Measurements from ENCODE around the gene IFNA4. TPM values are rescaled to one million over a fixed set of nuclear protein-coding genes. Genes with fewer than 3 reads are reported as not detected.
A peak's percentile ranks its signal among the peaks of the same experiment; 100 is the strongest.
"Not testable (repeated sequence)": the region's sequence is repeated elsewhere in the genome, so short reads cannot be mapped to it uniquely, and the experiment has no call there.

The IFNA4 gene
- total RNA-seq, 3 donors from 2014 or later = not detected

DNA sequence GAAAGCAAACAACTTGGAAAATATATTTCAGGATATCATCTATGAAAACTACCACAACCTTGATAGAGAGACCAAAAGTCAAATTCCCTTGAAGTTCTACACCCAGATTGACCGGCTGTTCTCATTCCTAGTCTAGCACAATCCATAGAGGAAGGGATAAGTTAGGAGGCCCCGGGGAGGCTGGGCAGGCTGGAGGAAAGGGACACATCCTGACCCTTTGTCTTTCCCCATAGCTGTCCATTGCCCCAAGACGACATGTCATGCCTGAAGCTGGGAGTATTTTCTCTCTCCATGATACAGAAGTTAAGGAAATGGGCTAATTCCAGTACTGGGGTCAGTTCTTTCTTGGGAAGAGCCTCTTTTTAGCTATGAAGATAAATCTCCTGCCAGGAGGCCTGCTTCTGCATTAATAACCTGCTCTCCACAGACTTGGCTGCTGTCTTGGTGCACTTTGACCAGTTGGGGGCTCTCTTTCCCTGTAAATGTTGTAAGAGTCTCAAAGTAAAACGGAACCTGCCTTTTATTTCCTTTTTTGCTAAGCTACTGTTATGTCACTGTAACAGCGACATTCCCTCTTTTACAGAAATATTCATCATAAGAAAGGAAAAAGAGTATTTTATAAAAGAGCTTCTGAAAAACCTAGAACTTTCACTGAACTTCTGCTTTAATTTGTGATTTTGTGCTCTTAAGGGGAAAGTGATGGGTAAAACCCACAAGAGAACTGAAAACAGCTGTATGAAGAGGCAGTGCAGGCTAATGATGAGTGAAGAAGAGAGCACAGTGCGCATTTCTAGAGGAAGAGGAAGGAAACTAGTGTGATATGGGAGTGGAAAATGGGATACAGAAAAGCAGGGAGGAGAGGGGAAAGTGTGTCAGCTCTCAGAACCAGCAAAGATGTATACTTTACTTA is 7.7 kb upstream of the IFNA4 start:
- not testable (repeated sequence) for H3K27me3 Mint-ChIP-seq (ENCODE audit: low read depth); H3K9me3 Mint-ChIP-seq; H3K36me3 Mint-ChIP-seq (ENCODE audit: insufficient read depth); H3K4me1 Mint-ChIP-seq (ENCODE audit: low read depth)
- peak overlapping the region; percentile 3 for H3K4me3 Mint-ChIP-seq
- DNase-seq = peak; percentile 10
- peak; percentile 84 to 88 for ATAC-seq

DNA sequence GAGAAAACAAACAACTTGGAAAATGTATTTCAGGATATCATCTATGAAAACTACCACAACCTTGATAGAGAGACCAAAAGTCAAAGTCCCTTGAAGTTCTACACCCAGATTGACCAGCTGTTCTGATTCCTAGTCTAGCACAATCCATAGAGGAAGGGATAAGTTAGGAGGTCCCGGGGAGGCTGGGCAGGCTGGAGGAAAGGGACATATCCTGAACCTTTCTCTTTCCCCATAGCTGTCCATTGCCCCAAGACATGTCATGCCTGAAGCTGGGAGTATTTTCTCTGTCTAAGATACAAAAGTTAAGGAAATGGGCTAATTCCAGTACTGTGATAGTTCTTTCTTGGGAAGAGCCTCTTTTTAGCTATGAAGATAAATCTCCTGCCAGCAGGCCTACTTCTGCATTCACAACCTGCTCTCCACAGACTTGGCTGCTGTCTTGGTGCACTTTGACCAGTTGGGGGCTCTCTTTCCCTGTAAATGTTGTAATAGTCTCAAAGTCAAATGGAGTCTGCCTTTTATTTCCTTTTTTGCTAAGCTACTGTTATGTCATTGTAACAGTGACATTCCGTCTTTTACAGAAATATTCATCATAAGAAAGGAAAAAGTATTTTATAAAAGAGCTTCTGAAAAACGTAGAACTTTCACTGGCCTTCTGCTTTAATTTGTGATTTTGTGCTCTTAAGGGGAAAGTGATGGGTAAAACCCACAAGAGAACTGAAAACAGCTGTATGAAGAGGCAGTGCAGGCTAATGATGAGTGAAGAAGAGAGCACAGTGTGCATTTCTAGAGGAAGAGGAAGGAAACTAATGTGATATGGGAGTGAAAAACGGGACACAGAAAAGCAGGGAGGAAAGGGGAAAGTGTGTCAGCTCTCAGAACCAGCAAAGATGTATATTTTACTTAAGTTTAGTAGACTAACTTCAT is 4.3 kb downstream of the IFNA4 start:
- not testable (repeated sequence) for H3K9me3 Mint-ChIP-seq; H3K4me1 Mint-ChIP-seq (ENCODE audit: low read depth); H3K36me3 Mint-ChIP-seq (ENCODE audit: insufficient read depth); H3K4me3 Mint-ChIP-seq; H3K27me3 Mint-ChIP-seq (ENCODE audit: low read depth); DNase-seq
- peak; percentile 66 to 75 for ATAC-seq

- peaks cover 4% of the 10 kb centered on the region for H3K27me3 Mint-ChIP-seq (ENCODE audit: low read depth)
These were observed 12.7 kb downstream of the IFNA4 start for GRCh38 chr9:21174671-21175070.

DNA sequence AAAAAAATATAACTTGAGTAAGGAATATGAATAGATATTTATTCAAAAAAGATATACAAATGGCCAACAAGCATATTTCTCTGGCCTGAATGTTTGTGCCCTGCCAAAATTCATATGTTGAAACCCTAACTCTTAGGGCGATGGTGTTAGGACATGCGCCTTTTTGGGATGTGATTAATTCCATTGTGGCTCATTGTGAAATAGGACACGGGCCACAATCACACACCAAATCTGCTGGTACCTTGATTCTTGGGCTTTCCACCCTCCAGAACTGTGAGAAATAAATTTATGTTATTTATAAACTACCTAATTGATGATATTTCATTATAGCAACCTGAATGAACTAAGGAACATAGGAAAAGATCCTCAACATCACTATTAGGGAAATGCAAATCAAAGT is 15.2 kb downstream of the IFNA4 start:
- ATAC-seq (no peak), DNase-seq (no peak)
- Mint-ChIP-seq H3K4me3 (no peak overlapping the region), H3K36me3 (ENCODE audit: insufficient read depth) (no peaks in the 10 kb centered on the region), H3K9me3 (no peaks in the 10 kb centered on the region), H3K4me1 (ENCODE audit: low read depth) (no peaks in the 10 kb centered on the region), H3K27me3 (ENCODE audit: low read depth) (peaks cover 5% of the 10 kb centered on the region)

More at GRCh38 chr9:21174671-21175070, 12.7 kb downstream of the IFNA4 start:
- no peaks in the 10 kb centered on the region for H3K4me1 Mint-ChIP-seq (ENCODE audit: low read depth)
- DNase-seq (no peak), ATAC-seq (no peak)
- H3K4me3 Mint-ChIP-seq = no peak overlapping the region
- no peaks in the 10 kb centered on the region for H3K9me3 Mint-ChIP-seq
- no peaks in the 10 kb centered on the region for H3K36me3 Mint-ChIP-seq (ENCODE audit: insufficient read depth)

DNA sequence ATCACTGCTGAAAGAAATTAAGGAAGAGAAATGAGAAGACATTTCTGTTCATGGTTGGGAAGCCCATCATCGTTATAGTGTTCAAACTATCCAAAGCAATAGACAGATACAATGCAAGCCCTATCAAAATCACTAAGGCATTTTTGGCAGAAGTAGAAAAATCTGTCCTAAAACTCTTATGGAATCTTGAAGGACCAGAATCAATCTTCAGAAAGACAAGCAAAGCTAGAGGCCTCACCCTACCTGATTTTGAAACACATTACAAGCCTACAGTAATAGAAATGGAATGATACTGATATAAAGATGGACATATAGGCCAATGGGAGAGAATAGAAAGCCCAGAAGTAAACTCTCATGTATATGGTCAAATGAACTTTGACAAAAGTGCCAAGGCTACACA is 16.0 kb downstream of the IFNA4 start:
- no peaks in the 10 kb centered on the region for H3K36me3 Mint-ChIP-seq (ENCODE audit: insufficient read depth)
- no peaks in the 10 kb centered on the region for H3K9me3 Mint-ChIP-seq
- no peak for DNase-seq
- H3K4me1 Mint-ChIP-seq (ENCODE audit: low read depth) = no peaks in the 10 kb centered on the region
- no peak overlapping the region for H3K4me3 Mint-ChIP-seq
- no peak for ATAC-seq
- H3K27me3 Mint-ChIP-seq (ENCODE audit: low read depth) = peaks cover 2% of the 10 kb centered on the region

- H3K36me3 Mint-ChIP-seq (ENCODE audit: insufficient read depth); DNase-seq: not testable (repeated sequence)
These were observed 20.8 kb downstream of the IFNA4 start, which contains the start of gene IFNA21 for GRCh38 chr9:21166560-21166959. IFNA21 (minus strand) TSS chr9:21166660; CDS start chr9:21166612, 48 bp downstream.

DNA sequence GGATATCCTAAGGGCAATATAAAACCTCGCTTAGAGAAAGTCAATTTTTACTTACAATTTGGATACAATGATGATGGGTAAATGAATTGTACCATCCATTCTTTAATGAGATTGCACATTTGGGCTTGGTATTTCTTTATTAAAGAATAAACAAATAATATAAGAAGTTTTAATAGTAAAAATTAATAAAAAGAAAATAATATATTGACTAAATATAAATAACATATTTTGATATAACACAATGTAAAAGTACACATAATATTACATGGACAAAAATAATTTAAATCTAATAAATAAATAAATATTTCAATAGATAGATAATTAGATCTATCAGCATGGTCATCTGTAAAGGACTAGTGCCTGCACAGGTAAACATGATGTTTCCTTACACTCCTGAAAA is 21.9 kb downstream of the IFNA4 start:
- no peaks in the 10 kb centered on the region for H3K9me3 Mint-ChIP-seq
- no peak for ATAC-seq
- H3K36me3 Mint-ChIP-seq (ENCODE audit: insufficient read depth) = no peaks in the 10 kb centered on the region
- H3K4me1 Mint-ChIP-seq (ENCODE audit: low read depth) = peaks cover 28% of the 10 kb centered on the region
- no peak for DNase-seq
- no peak overlapping the region for H3K4me3 Mint-ChIP-seq
- peaks cover 2% of the 10 kb centered on the region for H3K27me3 Mint-ChIP-seq (ENCODE audit: low read depth)

More at GRCh38 chr9:21166560-21166959, 20.8 kb downstream of the IFNA4 start, which contains the start of gene IFNA21:
- H3K4me1 Mint-ChIP-seq (ENCODE audit: low read depth) = peaks cover 18% of the 10 kb centered on the region
- H3K4me3 Mint-ChIP-seq; ATAC-seq; H3K9me3 Mint-ChIP-seq; H3K27me3 Mint-ChIP-seq (ENCODE audit: low read depth): not testable (repeated sequence)

GRCh38 chr9:21160178-21160577 is 27.2 kb downstream of the IFNA4 start:
- Mint-ChIP-seq H3K36me3 (ENCODE audit: insufficient read depth) (no peaks in the 10 kb centered on the region), H3K27me3 (ENCODE audit: low read depth) (no peaks in the 10 kb centered on the region), H3K4me1 (ENCODE audit: low read depth) (peaks cover 43% of the 10 kb centered on the region), H3K9me3 (peaks cover 4% of the 10 kb centered on the region), H3K4me3 (peak overlapping the region; percentile 1)
- DNase-seq (no peak), ATAC-seq (peak in 1 of 2 donors; percentile 41)

DNA sequence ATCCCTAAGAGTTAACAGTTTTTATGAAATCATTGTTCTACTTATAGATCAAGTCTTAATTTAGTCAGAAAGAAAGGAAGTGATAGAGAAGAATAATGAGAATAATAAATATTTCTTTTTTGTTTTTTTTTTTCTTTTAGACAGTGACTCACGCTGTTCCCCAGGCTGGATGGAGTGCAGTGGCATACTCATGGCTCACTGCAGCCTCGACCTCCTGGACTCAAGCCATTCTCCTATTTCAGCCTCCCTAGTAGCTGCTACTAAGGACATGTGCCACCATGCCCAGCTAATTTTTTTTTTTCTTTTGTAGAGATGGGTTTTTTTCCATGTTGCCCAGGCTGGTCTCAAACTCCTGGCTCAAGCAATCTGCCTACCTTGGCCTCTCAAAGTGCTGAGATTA is 31.9 kb downstream of the IFNA4 start:
- DNase-seq (no peak), ATAC-seq (no peak)
- Mint-ChIP-seq H3K4me1 (ENCODE audit: low read depth) (peaks cover 17% of the 10 kb centered on the region), H3K4me3 (no peak overlapping the region), H3K27me3 (ENCODE audit: low read depth) (no peaks in the 10 kb centered on the region), H3K36me3 (ENCODE audit: insufficient read depth) (no peaks in the 10 kb centered on the region), H3K9me3 (peaks cover 4% of the 10 kb centered on the region)

GRCh38 chr9:21154018-21154608 is 33.3 kb downstream of the IFNA4 start:
- H3K9me3 Mint-ChIP-seq = peaks cover 5% of the 10 kb centered on the region
- H3K27me3 Mint-ChIP-seq (ENCODE audit: low read depth) = no peaks in the 10 kb centered on the region
- ATAC-seq (peak in 1 of 2 donors; percentile 48), DNase-seq (no peak)
- no peaks in the 10 kb centered on the region for H3K36me3 Mint-ChIP-seq (ENCODE audit: insufficient read depth)
- no peak overlapping the region for H3K4me3 Mint-ChIP-seq
- peaks cover 7% of the 10 kb centered on the region for H3K4me1 Mint-ChIP-seq (ENCODE audit: low read depth)

DNA sequence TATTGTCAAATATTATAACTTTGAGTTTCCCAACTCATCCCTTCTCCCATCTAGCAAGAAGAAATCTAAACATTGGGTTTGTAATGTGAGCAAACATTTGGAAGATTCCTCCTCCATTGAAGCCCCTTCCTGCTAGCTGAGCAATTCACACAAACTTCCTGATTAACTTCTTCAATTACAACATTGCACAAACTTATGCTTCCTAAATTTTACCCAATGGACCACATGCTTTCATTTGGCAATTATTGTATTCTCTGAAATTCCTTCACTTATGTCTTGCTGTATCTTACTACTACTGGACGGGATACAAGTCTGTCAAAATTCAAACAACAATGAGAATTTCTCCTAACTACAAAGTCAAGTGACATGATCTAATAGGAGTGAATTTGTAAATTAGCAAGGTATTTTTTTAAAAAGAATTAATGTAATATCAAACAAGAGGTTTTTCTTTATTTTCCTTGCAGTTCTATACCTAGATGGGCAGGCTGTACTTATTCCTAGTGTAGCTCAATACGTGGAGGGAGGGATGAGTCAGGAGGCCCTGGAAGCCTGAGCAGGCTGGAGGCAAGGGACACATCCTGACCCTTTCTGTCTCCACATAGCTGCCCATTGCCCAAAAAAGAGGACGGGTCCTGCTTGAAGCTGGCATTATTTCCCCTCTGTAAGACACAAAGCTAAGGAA is 33.9 kb downstream of the IFNA4 start:
- ATAC-seq = no peak

DNA sequence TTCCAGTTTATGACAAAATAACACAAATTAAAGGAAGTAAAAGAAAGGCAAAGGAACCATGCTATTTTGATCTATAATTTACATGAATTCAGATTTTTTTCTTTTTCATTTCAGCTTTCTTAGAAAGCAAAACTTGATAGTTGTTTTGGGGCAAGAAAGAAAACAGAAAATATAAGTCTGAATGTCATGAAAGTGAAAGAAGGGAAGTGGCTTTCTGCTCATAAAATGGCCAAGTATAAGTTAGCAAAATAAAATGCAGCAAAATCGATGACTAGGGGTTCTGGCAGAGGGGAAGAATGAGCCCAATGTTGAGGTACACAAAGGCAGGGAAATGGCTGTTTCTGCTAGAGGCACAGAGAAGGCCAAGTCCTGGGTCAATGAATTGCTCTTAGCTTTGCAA is 42.8 kb downstream of the IFNA4 start:
- Mint-ChIP-seq H3K4me1 (ENCODE audit: low read depth) (peaks cover 20% of the 10 kb centered on the region), H3K9me3 (peaks cover 18% of the 10 kb centered on the region), H3K27me3 (ENCODE audit: low read depth) (no peaks in the 10 kb centered on the region), H3K4me3 (no peak overlapping the region), H3K36me3 (ENCODE audit: insufficient read depth) (no peaks in the 10 kb centered on the region)
- DNase-seq (no peak), ATAC-seq (no peak)

More for the DNA sequence above, 33.9 kb downstream of the IFNA4 start:
- Mint-ChIP-seq H3K27me3 (ENCODE audit: low read depth) (no peaks in the 10 kb centered on the region), H3K9me3 (peaks cover 10% of the 10 kb centered on the region), H3K4me1 (ENCODE audit: low read depth) (peaks cover 5% of the 10 kb centered on the region), H3K4me3 (no peak overlapping the region), H3K36me3 (ENCODE audit: insufficient read depth) (no peaks in the 10 kb centered on the region)
- no peak for DNase-seq

DNA sequence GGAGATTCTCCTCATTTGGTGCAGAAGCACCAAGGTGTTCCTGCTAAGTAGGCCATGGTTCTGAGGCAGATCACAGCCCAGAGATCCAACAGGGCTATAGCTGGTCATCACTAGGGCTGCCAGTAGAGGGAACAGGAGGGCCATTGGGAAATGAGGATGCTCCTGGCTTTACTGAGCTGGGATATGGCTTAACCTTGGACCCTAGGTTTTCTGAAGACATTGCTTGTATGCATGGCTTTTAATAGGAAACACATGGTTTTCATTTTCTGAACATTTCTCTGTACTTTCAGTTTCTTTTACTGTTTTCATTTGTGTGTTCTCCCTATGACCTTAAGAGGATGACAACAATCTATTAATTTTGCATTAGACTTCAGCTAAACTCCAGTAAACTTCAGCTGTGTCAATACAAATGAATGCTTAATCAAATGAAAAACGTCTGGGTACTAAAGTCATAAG is 45.9 kb downstream of the IFNA4 start, which contains the start of gene IFNW1:
TSS of gene IFNW1 (minus strand) at position 406 of the 456 bp plus-strand sequence. CDS start at position 144, 262 bp downstream.
- no peaks in the 10 kb centered on the region for H3K9me3 Mint-ChIP-seq
- ATAC-seq = no peak
- H3K27me3 Mint-ChIP-seq (ENCODE audit: low read depth) = no peaks in the 10 kb centered on the region
- DNase-seq = no peak
- H3K4me3 Mint-ChIP-seq = no peak within 1 kb of the TSS
- H3K4me1 Mint-ChIP-seq (ENCODE audit: low read depth) = peaks cover 20% of the 10 kb centered on the region
- no peaks in the 10 kb centered on the region for H3K36me3 Mint-ChIP-seq (ENCODE audit: insufficient read depth)

Data from activated T-cell treated with anti-CD3 and anti-CD28 coated beads, Interleukin-2, amount 50 U/mL, for 4 hours (primary cell).